Keratinocyte (primary cell): ENCODE data around the gene PAX7. TPM values are rescaled to one million over a fixed set of nuclear protein-coding genes. Genes with fewer than 3 reads are reported as not detected.

Source experiments
- DNase-seq: peaks from one replicate; pipeline ENCODE4 v3.0.0-alpha.2; 2011; ENCODE audit warnings: low read depth, missing footprints, low spot score
- FAIRE-seq: peaks from 2 replicates; lab custom pipeline; 2011; peaks lifted over from hg19 to GRCh38; lab: Jason Lieb, UNC
- H2AFZ ChIP-seq: 2 replicates; pipeline ENCODE4 v1.6.0; 2012; ENCODE audit warnings: low read length, control low read depth, inconsistent platforms; ENCODE audit not compliant: control insufficient read depth
- H3K27ac ChIP-seq: 2 replicates; pipeline ENCODE4 v1.5.1; 2011; ENCODE audit warnings: low read length; ENCODE audit not compliant: control insufficient read depth, insufficient read depth
- H3K27me3 ChIP-seq: 3 replicates; pipeline ENCODE4 v1.6.0; 2011; ENCODE audit warnings: low read length; ENCODE audit not compliant: control insufficient read depth, insufficient read depth; ENCODE audit errors: extremely low read depth
- H3K36me3 ChIP-seq, 2 experiments: 2 replicates in 1 of 2; 3 replicates in 1 of 2; pipeline ENCODE4 v1.5.1; 2011; ENCODE audit warnings: low read length in 2 of 2, mild to moderate bottlenecking in 1 of 2; ENCODE audit not compliant: control insufficient read depth in 2 of 2, insufficient read depth in 2 of 2; ENCODE audit errors: extremely low read depth in 1 of 2
- H3K4me1 ChIP-seq: 3 replicates; pipeline ENCODE4 v1.5.1; 2011; ENCODE audit warnings: low read length; ENCODE audit not compliant: control insufficient read depth, insufficient read depth; ENCODE audit errors: extremely low read depth
- H3K4me2 ChIP-seq: 3 replicates; pipeline ENCODE4 v1.6.0; 2011; ENCODE audit warnings: low read depth, low read length; ENCODE audit not compliant: control insufficient read depth, insufficient read depth; ENCODE audit errors: extremely low read depth
- H3K4me3 ChIP-seq, 3 experiments: fragments of 200-600 bp in 1 of 3; sonication (generic) in 1 of 3; 2 replicates in 2 of 3; 3 replicates in 1 of 3; pipeline ENCODE4 v1.5.1; 2011 to 2016; ENCODE audit warnings: low read length in 3 of 3, mild to moderate bottlenecking in 3 of 3, control low read depth in 2 of 3, inconsistent platforms in 1 of 3, low read depth in 1 of 3, mixed read lengths in 1 of 3, mixed run types in 1 of 3, moderate library complexity in 1 of 3; ENCODE audit not compliant: control insufficient read depth in 2 of 3, insufficient read depth in 2 of 3; ENCODE audit errors: extremely low read depth in 1 of 3
- H3K79me2 ChIP-seq: 2 replicates; pipeline ENCODE4 v1.6.0; 2012; ENCODE audit warnings: low read length; ENCODE audit not compliant: control insufficient read depth, insufficient read depth
- H3K9ac ChIP-seq: 3 replicates; pipeline ENCODE4 v1.6.0; 2011; ENCODE audit warnings: low read length; ENCODE audit not compliant: control insufficient read depth, insufficient read depth; ENCODE audit errors: extremely low read depth
- H3K9me1 ChIP-seq: 3 replicates; pipeline ENCODE4 v1.6.0; 2011; ENCODE audit warnings: low read length; ENCODE audit not compliant: control insufficient read depth, insufficient read depth; ENCODE audit errors: extremely low read depth
- H3K9me3 ChIP-seq: 2 replicates; pipeline ENCODE4 v1.5.1; 2012; ENCODE audit warnings: low read depth, low read length; ENCODE audit not compliant: control insufficient read depth
- H4K20me1 ChIP-seq: 3 replicates; pipeline ENCODE4 v1.6.0; 2011; ENCODE audit warnings: low read length; ENCODE audit not compliant: control insufficient read depth, insufficient read depth; ENCODE audit errors: extremely low read depth
- CTCF ChIP-seq, 3 experiments: IDR thresholded peaks in 1 of 3; conservative IDR thresholded peaks in 1 of 3; optimal IDR thresholded peaks in 1 of 3; 2 replicates in 2 of 3; 3 replicates in 1 of 3; pipeline versions ENCODE3 to v1.5.1; 2011; ENCODE audit warnings: low read length in 3 of 3, mild to moderate bottlenecking in 3 of 3, moderate library complexity in 2 of 3, control low read depth in 1 of 3, inconsistent platforms in 1 of 3; ENCODE audit not compliant: insufficient read depth in 2 of 3; ENCODE audit errors: extremely low read depth in 1 of 3
- EZH2 ChIP-seq: IDR thresholded peaks from one replicate; pipeline ENCODE4 v1.6.1; 2012; ENCODE audit warnings: inconsistent platforms, mild to moderate bottlenecking, low read length, moderate library complexity
- dilution Hi-C: fragments of 300-500 bp; cut with MboI; formaldehyde crosslinking; loops from one replicate; pipeline ENCODE4 v1.7.0; 2020; ENCODE audit warnings: low sequenced_read_pairs; ENCODE audit not compliant: extremely low pct_ligation_motif_present
- polyA plus RNA-seq, 5 experiments: library from polyadenylated mRNA; depleted of rRNA in 3 of 5; stranded (reverse) in 3 of 5; stranded (forward) in 1 of 5; unstranded in 1 of 5; fragments of >200 nt; gene quantifications; 1 replicate in 1 of 5; 2 replicates in 3 of 5; 3 replicates in 1 of 5; pipeline versions ENCODE4 v1.2.1 to v1.2.3, GENCODE V29; 2011 to 2012; ENCODE audit warnings: missing spikeins in 2 of 5, low read depth in 1 of 5, low replicate concordance in 1 of 5

The PAX7 gene
- polyA plus RNA-seq, 1 donor (not counting 4 experiments of a cell fraction or from before 2014, with no cell fraction given): not detected

- no peak overlapping the region for H3K4me3 ChIP-seq
- H3K36me3 ChIP-seq: no peaks in the 10 kb centered on the region
- dilution Hi-C loops: no loop called here
- no peaks in the 10 kb centered on the region for H4K20me1 ChIP-seq
- H3K4me1 ChIP-seq: no peaks in the 10 kb centered on the region
- no peak for DNase-seq
- no peak overlapping the region for H3K27ac ChIP-seq
- TF ChIP-seq CTCF (optimal IDR thresholded peaks at IDR 0.05 in 1 of 3, IDR thresholded peaks at IDR 0.05 in 1 of 3, conservative IDR thresholded peaks at IDR 0.05 in 1 of 3; ENCODE audit: extremely low read depth in 1 of 3, insufficient read depth in 2 of 3, low read length in 3 of 3) (no peak), EZH2 (no peak)
- H3K27me3 ChIP-seq: peaks cover 16% of the 10 kb centered on the region
- no peaks in the 10 kb centered on the region for H3K79me2 ChIP-seq
- no peak overlapping the region for H3K9ac ChIP-seq
- H2AFZ ChIP-seq: no peak overlapping the region
- no peak overlapping the region for H3K4me2 ChIP-seq
- FAIRE-seq: no peak
- no peaks in the 10 kb centered on the region for H3K9me1 ChIP-seq
- H3K9me3 ChIP-seq: no peaks in the 10 kb centered on the region
Measured at GRCh38 chr1:18710002-18710401, 79.4 kb downstream of the PAX7 start.

- DNase-seq (no peak), FAIRE-seq (no peak)
- no peaks in the 10 kb centered on the region for H3K4me1 ChIP-seq
- no peaks in the 10 kb centered on the region for H4K20me1 ChIP-seq
- peaks cover 23% of the 10 kb centered on the region for H3K27me3 ChIP-seq
- TF ChIP-seq CTCF (optimal IDR thresholded peaks at IDR 0.05 in 1 of 3, IDR thresholded peaks at IDR 0.05 in 1 of 3, conservative IDR thresholded peaks at IDR 0.05 in 1 of 3; ENCODE audit: extremely low read depth in 1 of 3, insufficient read depth in 2 of 3, low read length in 3 of 3) (no peak), EZH2 (no peak)
- H3K9me3 ChIP-seq: no peaks in the 10 kb centered on the region
- no peaks in the 10 kb centered on the region for H3K36me3 ChIP-seq
- H3K4me3 ChIP-seq: no peak overlapping the region
- H2AFZ ChIP-seq: no peak overlapping the region
- no peaks in the 10 kb centered on the region for H3K9me1 ChIP-seq
- dilution Hi-C loops: no loop called here
- no peak overlapping the region for H3K9ac ChIP-seq
- no peak overlapping the region for H3K4me2 ChIP-seq
- no peaks in the 10 kb centered on the region for H3K79me2 ChIP-seq
- H3K27ac ChIP-seq: no peak overlapping the region
Measured at GRCh38 chr1:18711003-18711402, 80.4 kb downstream of the PAX7 start.
